ENCODE data around the gene ANKZF1. TPM values are rescaled to one million over a fixed set of nuclear protein-coding genes. Genes with fewer than 3 reads are reported as not detected.

Gene ANKZF1
- total and polyA plus RNA-seq, 2 donors (not counting 1 experiment from before 2014, with no cell fraction given): 152 to 181 TPM

- POLR2A ChIA-PET: interaction anchor here (0.7 to 1.5 kb wide), 2 partner anchors 24 to 25 kb away, joined by 3 to 4 read pairs; partner anchors contain the start of genes ANKZF1 and ATG9A
- Histone ChIP-seq H3K27ac (ENCODE audit: low read length in 2 of 2) (no peak overlapping the region), H3K9ac (ENCODE audit: low read length) (no peak overlapping the region), H3K4me1 (ENCODE audit: control insufficient read depth in 2 of 2, insufficient read depth in 2 of 2, low read length in 2 of 2) (peaks cover 12 to 15% of the 10 kb centered on the region in 2 donors), H4K20me1 (ENCODE audit: control insufficient read depth, insufficient read depth, low read length, poor library complexity, severe bottlenecking) (peaks cover 14% of the 10 kb centered on the region), H3K4me2 (replicated peaks; ENCODE audit: low read depth, low read length, poor library complexity, severe bottlenecking) (no peak overlapping the region), H2AFZ (ENCODE audit: insufficient read depth, low read depth, low read length, poor library complexity, severe bottlenecking) (no peak overlapping the region), H3K9me3 (ENCODE audit: control extremely low read depth in 1 of 3, control insufficient read depth in 2 of 3, insufficient read depth in 1 of 3, low read length in 2 of 3) (no peaks in the 10 kb centered on the region), H3K4me3 (ENCODE audit: control extremely low read depth in 1 of 5, extremely low read depth in 1 of 5, insufficient read depth in 1 of 5, low read depth in 2 of 5, low read length in 4 of 5) (no peak overlapping the region), H3K36me3 (replicated peaks in 1 of 2; ENCODE audit: control extremely low read depth in 1 of 2, control insufficient read depth in 1 of 2, extremely low read depth in 1 of 2, insufficient read depth in 2 of 2, low read length in 1 of 2) (peaks cover 6 to 18% of the 10 kb centered on the region in 2 experiments), H3K27me3 (replicated peaks in 1 of 4; ENCODE audit: control extremely low read depth in 1 of 4, control insufficient read depth in 3 of 4, insufficient read depth in 4 of 4, low read length in 3 of 4) (no peaks in the 10 kb centered on the region), H3K79me2 (ENCODE audit: control insufficient read depth, insufficient read depth, low read length) (peaks cover 6% of the 10 kb centered on the region)
- Mint-ChIP-seq H3K27ac (no peak overlapping the region), H3K4me3 (no peak overlapping the region), H3K9me3 (ENCODE audit: insufficient read depth) (no peaks in the 10 kb centered on the region), H3K27me3 (peaks cover 4% of the 10 kb centered on the region), H3K4me1 (peaks cover 21% of the 10 kb centered on the region)
- ATAC-seq (ENCODE audit: low read depth) (no peak), DNase-seq (no peak)
- CTCF ChIA-PET: interaction anchor here (0.7 to 5.7 kb wide), 3 partner anchors 19 to 223 kb away, joined by 4 to 63 read pairs (median 4); partner anchors contain the start of gene CNPPD1
- TF ChIP-seq CTCF (IDR thresholded peaks at IDR 0.05): no peak
- no peak for TF ChIP-seq EZH2 (IDR thresholded peaks at IDR 0.05; ENCODE audit: borderline replicate concordance, insufficient read depth, low read depth, low read length, poor library complexity, severe bottlenecking)
- 100% methylated on average over 1 of the region's 7 CpGs for WGBS (ENCODE audit: insufficient coverage)
- intact Hi-C loops (cut with micrococcal nuclease): no loop called here
Observed at GRCh38 chr2:219204425-219205164, 25.0 kb upstream of the ANKZF1 start.

GRCh38 chr2:219205165-219205538, 24.5 kb upstream of the ANKZF1 start:
- Mint-ChIP-seq H3K4me1 (peaks cover 21% of the 10 kb centered on the region), H3K9me3 (ENCODE audit: insufficient read depth) (no peaks in the 10 kb centered on the region), H3K4me3 (no peak overlapping the region), H3K27me3 (peaks cover 3% of the 10 kb centered on the region), H3K27ac (no peak overlapping the region)
- Histone ChIP-seq H3K4me3 (ENCODE audit: control extremely low read depth in 1 of 5, extremely low read depth in 1 of 5, insufficient read depth in 1 of 5, low read depth in 2 of 5, low read length in 4 of 5) (no peak overlapping the region), H3K36me3 (replicated peaks in 1 of 2; ENCODE audit: control extremely low read depth in 1 of 2, control insufficient read depth in 1 of 2, extremely low read depth in 1 of 2, insufficient read depth in 2 of 2, low read length in 1 of 2) (peaks cover 7 to 23% of the 10 kb centered on the region in 2 experiments), H3K9ac (ENCODE audit: low read length) (no peak overlapping the region), H3K27me3 (replicated peaks in 1 of 4; ENCODE audit: control extremely low read depth in 1 of 4, control insufficient read depth in 3 of 4, insufficient read depth in 4 of 4, low read length in 3 of 4) (no peaks in the 10 kb centered on the region), H3K79me2 (ENCODE audit: control insufficient read depth, insufficient read depth, low read length) (peaks cover 6% of the 10 kb centered on the region), H3K4me1 (ENCODE audit: control insufficient read depth in 2 of 2, insufficient read depth in 2 of 2, low read length in 2 of 2) (peaks cover 12 to 15% of the 10 kb centered on the region in 2 donors), H2AFZ (ENCODE audit: insufficient read depth, low read depth, low read length, poor library complexity, severe bottlenecking) (no peak overlapping the region), H4K20me1 (ENCODE audit: control insufficient read depth, insufficient read depth, low read length, poor library complexity, severe bottlenecking) (peaks cover 14% of the 10 kb centered on the region), H3K4me2 (replicated peaks; ENCODE audit: low read depth, low read length, poor library complexity, severe bottlenecking) (no peak overlapping the region), H3K27ac (ENCODE audit: low read length in 2 of 2) (no peak overlapping the region), H3K9me3 (ENCODE audit: control extremely low read depth in 1 of 3, control insufficient read depth in 2 of 3, insufficient read depth in 1 of 3, low read length in 2 of 3) (no peaks in the 10 kb centered on the region)
- ATAC-seq (ENCODE audit: low read depth) (no peak), DNase-seq (no peak)
- intact Hi-C loops (cut with micrococcal nuclease): no loop called here
- ChIA-PET POLR2A (interaction anchor here (1.5 to 3.0 kb wide), 4 partner anchors 24 to 48 kb away, joined by 4 to 46 read pairs (median 7); partner anchors contain the start of genes ANKZF1, ATG9A, CNPPD1 and RETREG2), CTCF (interaction anchor here (1.1 to 5.7 kb wide), 3 partner anchors 31 to 90 kb away, joined by 4 to 63 read pairs (median 22); partner anchors contain the start of genes CNPPD1, GLB1L and STK16)
- 83% methylated on average over 1 of the region's 5 CpGs for WGBS (ENCODE audit: insufficient coverage)
- TF ChIP-seq CTCF (IDR thresholded peaks at IDR 0.05) (no peak), EZH2 (IDR thresholded peaks at IDR 0.05; ENCODE audit: borderline replicate concordance, insufficient read depth, low read depth, low read length, poor library complexity, severe bottlenecking) (no peak)

All from B cell (primary cell).